Adrenal gland (tissue), 12 donors: ENCODE results near the gene LIMA1. TPM values are rescaled to one million over a fixed set of nuclear protein-coding genes. Genes with fewer than 3 reads are reported as not detected.
"Not testable (repeated sequence)": the region's sequence is repeated elsewhere in the genome, so short reads cannot be mapped to it uniquely, and the experiment has no call there.

Experiments
- DNase-seq, 7 donors: peaks; one replicate each; pipeline ENCODE4 v3.0.0-alpha.2; 2019 to 2020
- H3K27ac ChIP-seq, 5 donors: fragments of 200-600 bp; sonication (generic) in 4 of 5; 1 replicate in 3 of 5; 2 replicates in 2 of 5; pipeline versions ENCODE4 v1.5.1 to v1.8.0; 2016 to 2020; ENCODE audit warnings: mild to moderate bottlenecking in 1 of 5
- H3K27me3 ChIP-seq: fragments of 200-600 bp; 2 replicates; pipeline ENCODE4 v1.8.0; 2021
- H3K36me3 ChIP-seq, 2 donors: fragments of 200-600 bp; replicated peaks in 1 of 2; 1 replicate in 1 of 2; 2 replicates in 1 of 2; pipeline versions ENCODE4 v1.5.1 to v1.8.0; 2018 to 2022
- H3K4me1 ChIP-seq, 2 donors: fragments of 200-600 bp; replicated peaks in 1 of 2; 1 replicate in 1 of 2; 2 replicates in 1 of 2; pipeline versions ENCODE4 v1.5.1 to v1.8.0; 2018 to 2021
- H3K4me3 ChIP-seq, 4 donors: fragments of 200-600 bp; sonication (generic) in 3 of 4; one replicate each; pipeline ENCODE4 v1.5.1; 2016 to 2018
- H3K9me3 ChIP-seq, 3 donors: fragments of 200-600 bp; sonication (generic) in 1 of 3; replicated peaks in 1 of 3; 1 replicate in 2 of 3; 2 replicates in 1 of 3; pipeline versions ENCODE4 v1.5.1 to v1.8.0; 2016 to 2021
- CTCF ChIP-seq, 6 experiments: fragments of 450-650 bp in 4 of 6; fragments of 200-600 bp in 2 of 6; sonication (generic) in 1 of 6; IDR thresholded peaks; 1 replicate in 5 of 6; 2 replicates in 1 of 6; pipeline versions ENCODE4 v1.5.1 to v1.8.0; 2016 to 2021; ENCODE audit warnings: antibody characterized with exemption in 6 of 6, mild to moderate bottlenecking in 2 of 6, moderate library complexity in 1 of 6
- POLR2A ChIP-seq, 2 donors: fragments of 450-650 bp; IDR thresholded peaks; one replicate each; pipeline ENCODE4 v1.6.1; 2017; ENCODE audit warnings: antibody characterized with exemption in 2 of 2, mild to moderate bottlenecking in 2 of 2, moderate library complexity in 1 of 2
- WGBS, 4 donors: extraction: QIAGEN DNeasy Blood & Tissue Kit in 2 of 4; methylation state at CpG; one replicate each; pipeline versions ENCODE4 v1.1.5 to v1.1.7; 2013 to 2017; 5-methylcytosine and 5-hydroxymethylcytosine counted together
- intact Hi-C, 2 donors: fragments of 100-400 bp; cut with DNase I; formaldehyde crosslinking; loops; one replicate each; pipeline versions ENCODE4 v1.14.1 to v1.15.0; 2022 to 2023
- polyA plus RNA-seq, 3 donors: library from polyadenylated mRNA; stranded (reverse); fragments of 200-250 nt in 2 of 3; fragments of 350-450 nt in 1 of 3; fragmentation: Illumina TruSeq in 1 of 3; extraction: RNeasy Lipid Tissue Mini Kit (QIAGEN cat#74804) in 1 of 3; gene quantifications; one replicate each; pipeline ENCODE4 v1.2.3, GENCODE V29; 2013 to 2014
- total RNA-seq, 9 donors: library from RNA; depleted of rRNA in 4 of 9; stranded (reverse); fragments of >200 nt in 4 of 9; fragments of 120-200 nt in 1 of 9; fragmentation: NEBNext Ultra II Directional in 1 of 9; extraction: Animal tissue kit (Norgen Biotek cat#: 25700) in 1 of 9; gene quantifications; one replicate each; pipeline versions ENCODE4 v1.1.0 to v1.2.4, GENCODE V29; 2013 to 2023
- donor health status: healthy with polysubstance abuse.
- donor health status: Bipolar disorder and iron deficiency.
- donor health status: DM: yes; HTN: yes; CAD: no.
- donor health status: DM: no; HTN: no; CAD: no.
- donor health status: DM: no; HTN: no; CAD: no.
- donor health status: DM: yes; HTN: yes; CAD: no.

Gene LIMA1
- total and polyA plus RNA-seq, 12 donors = 44.3 to 134 (median 83.6) TPM

- TF ChIP-seq POLR2A (IDR thresholded peaks at IDR 0.05) (no peak), CTCF (IDR thresholded peaks at IDR 0.05) (no peak)
- no peaks in the 10 kb centered on the region for H3K27me3 ChIP-seq
Observed at GRCh38 chr12:50157259-50157658, 126.1 kb downstream of the LIMA1 start.

GRCh38 chr12:50156641-50157040 is 126.7 kb downstream of the LIMA1 start:
- no peak overlapping the region for H3K27ac ChIP-seq
- no peaks in the 10 kb centered on the region for H3K27me3 ChIP-seq
- DNase-seq = no peak
- peaks cover 0 to 6% of the 10 kb centered on the region in 2 donors for H3K4me1 ChIP-seq
- TF ChIP-seq POLR2A (IDR thresholded peaks at IDR 0.05) = no peak
- no peak for TF ChIP-seq CTCF (IDR thresholded peaks at IDR 0.05)
- no peaks in the 10 kb centered on the region for H3K36me3 ChIP-seq
- H3K9me3 ChIP-seq = no peaks in the 10 kb centered on the region
- intact Hi-C loops = no loop called here
- H3K4me3 ChIP-seq = no peak overlapping the region

More at GRCh38 chr12:50157259-50157658, 126.1 kb downstream of the LIMA1 start:
- Histone ChIP-seq H3K9me3 (no peaks in the 10 kb centered on the region), H3K27ac (no peak overlapping the region), H3K36me3 (no peaks in the 10 kb centered on the region), H3K4me1 (peaks cover 0 to 6% of the 10 kb centered on the region in 2 donors), H3K4me3 (no peak overlapping the region)
- 88 to 96% (median 93%) methylated on average over 2 of the region's 2 CpGs for WGBS, 4 donors
- no peak for DNase-seq
- intact Hi-C loops = no loop called here

GRCh38 chr12:50154947-50155346 is 128.4 kb downstream of the LIMA1 start:
- H3K4me3 ChIP-seq, H3K27me3 ChIP-seq, H3K4me1 ChIP-seq, H3K36me3 ChIP-seq, H3K27ac ChIP-seq, intact Hi-C loops, DNase-seq, H3K9me3 ChIP-seq: not testable (repeated sequence)
- 85 to 95% (median 91%) methylated on average over 5 of the region's 5 CpGs for WGBS, 4 donors

GRCh38 chr12:50151047-50151687 is 132.2 kb downstream of the LIMA1 start:
- WGBS, 4 donors = 64 to 74% (median 67%) methylated on average over 1 of the region's 1 CpG
- Histone ChIP-seq H3K27me3 (no peaks in the 10 kb centered on the region), H3K36me3 (no peaks in the 10 kb centered on the region), H3K9me3 (no peaks in the 10 kb centered on the region), H3K4me1 (peaks cover 5% of the 10 kb centered on the region in 2 donors), H3K4me3 (no peak overlapping the region), H3K27ac (no peak overlapping the region)
- TF ChIP-seq POLR2A (IDR thresholded peaks at IDR 0.05) (no peak), CTCF (IDR thresholded peaks at IDR 0.05) (no peak)
- intact Hi-C loops = no loop called here
- DNase-seq = no peak

- 77 to 81% (median 79%) methylated on average over 3 of the region's 3 CpGs for WGBS, 4 donors
- Histone ChIP-seq H3K27me3 (no peaks in the 10 kb centered on the region), H3K36me3 (no peaks in the 10 kb centered on the region), H3K27ac (no peak overlapping the region), H3K9me3 (no peaks in the 10 kb centered on the region), H3K4me1 (peaks cover 5% of the 10 kb centered on the region in 2 donors), H3K4me3 (no peak overlapping the region)
- no peak for DNase-seq
- TF ChIP-seq POLR2A (IDR thresholded peaks at IDR 0.05) = no peak
- no peak for TF ChIP-seq CTCF (IDR thresholded peaks at IDR 0.05)
- intact Hi-C loops = loop anchor here in 1 of 2 donors (2.0 kb wide), 1 partner anchor 21 kb away; no protein-coding TSS in a partner anchor
Observed at GRCh38 chr12:50149311-50149710, 134.0 kb downstream of the LIMA1 start.

- intact Hi-C loops = loop anchor here in 1 of 2 donors (2.0 kb wide), 1 partner anchor 23 kb away; no protein-coding TSS in a partner anchor
- not testable (repeated sequence) for H3K4me1 ChIP-seq, H3K27me3 ChIP-seq, H3K27ac ChIP-seq, H3K36me3 ChIP-seq, H3K4me3 ChIP-seq, DNase-seq, H3K9me3 ChIP-seq
- WGBS, 4 donors = 90 to 100% (median 93%) methylated on average over 6 of the region's 6 CpGs
Observed at GRCh38 chr12:50148011-50148410, 135.3 kb downstream of the LIMA1 start.
